ENCODE data around the gene NSMCE4A.
"Not testable (repeated sequence)": the region's sequence is repeated elsewhere in the genome, so short reads cannot be mapped to it uniquely, and the experiment has no call there.

GRCh38 chr10:121929585-121930267, 45.3 kb downstream of the NSMCE4A start:
- not testable (repeated sequence) for TF ChIP-seq EP300, CTCF, POLR2A, POLR2AphosphoS5 (IDR thresholded peaks at IDR 0.05)
